ENCODE data around the gene NRARP. TPM values are rescaled to one million over a fixed set of nuclear protein-coding genes. Genes with fewer than 3 reads are reported as not detected.

Gene NRARP
- total and polyA plus RNA-seq, 2 of the 13 experiments (the other 11 are each of a cell fraction or from before 2014, with no cell fraction given), result 0.22 to 0.46 TPM

GRCh38 chr9:137319011-137319738, 17.1 kb upstream of the NRARP start (continued):
- TF ChIP-seq, protein P1, sequence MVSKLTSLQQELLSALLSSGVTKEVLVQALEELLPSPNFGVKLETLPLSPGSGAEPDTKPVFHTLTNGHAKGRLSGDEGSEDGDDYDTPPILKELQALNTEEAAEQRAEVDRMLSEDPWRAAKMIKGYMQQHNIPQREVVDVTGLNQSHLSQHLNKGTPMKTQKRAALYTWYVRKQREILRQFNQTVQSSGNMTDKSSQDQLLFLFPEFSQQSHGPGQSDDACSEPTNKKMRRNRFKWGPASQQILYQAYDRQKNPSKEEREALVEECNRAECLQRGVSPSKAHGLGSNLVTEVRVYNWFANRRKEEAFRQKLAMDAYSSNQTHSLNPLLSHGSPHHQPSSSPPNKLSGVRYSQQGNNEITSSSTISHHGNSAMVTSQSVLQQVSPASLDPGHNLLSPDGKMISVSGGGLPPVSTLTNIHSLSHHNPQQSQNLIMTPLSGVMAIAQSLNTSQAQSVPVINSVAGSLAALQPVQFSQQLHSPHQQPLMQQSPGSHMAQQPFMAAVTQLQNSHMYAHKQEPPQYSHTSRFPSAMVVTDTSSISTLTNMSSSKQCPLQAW (CRISPR knock-in tag; IDR thresholded peaks at IDR 0.05), result 0 out of 2 replicates have a peak, but pooled peaks have one; percentile 46
- no peak for TF ChIP-seq ZSCAN21 (CRISPR knock-in tag; IDR thresholded peaks at IDR 0.05; ENCODE audit: borderline replicate concordance)
- TF ChIP-seq HNRNPL (IDR thresholded peaks at IDR 0.05; ENCODE audit: low read depth, low read length), result peak; percentile 66; the same call in 1 of the 2 replicates
- no peak for TF ChIP-seq DNMT1 (CRISPR knock-in tag; IDR thresholded peaks at IDR 0.05)
- peak; percentile 42; the same call in 1 of the 2 replicates for TF ChIP-seq ZNF788 (CRISPR knock-in tag; IDR thresholded peaks at IDR 0.05; ENCODE audit: borderline replicate concordance)
- peak; percentile 71; the same call in 1 of the 2 replicates for TF ChIP-seq KDM2A (CRISPR knock-in tag; IDR thresholded peaks at IDR 0.05; ENCODE audit: borderline replicate concordance, low read depth)
- 0 out of 2 replicates have a peak, but pooled peaks have one; percentile 29 for TF ChIP-seq ZNF615 (CRISPR knock-in tag; IDR thresholded peaks at IDR 0.05; ENCODE audit: borderline replicate concordance)
- TF ChIP-seq ZFP36L1 (CRISPR knock-in tag; IDR thresholded peaks at IDR 0.05), result no peak
- TF ChIP-seq MTF2 (CRISPR knock-in tag; IDR thresholded peaks at IDR 0.05; ENCODE audit: borderline replicate concordance), result peak; percentile 85; the same call in 1 of the 2 replicates
- no peak for TF ChIP-seq AGO2 (optimal IDR thresholded peaks at IDR 0.05; ENCODE audit: low read depth, low read length)
- TF ChIP-seq ZNF572 (CRISPR knock-in tag; IDR thresholded peaks at IDR 0.05), result no peak
- no peak for TF ChIP-seq ZNF550 (CRISPR knock-in tag; IDR thresholded peaks at IDR 0.05; ENCODE audit: borderline replicate concordance)
- TF ChIP-seq ZBTB33 (CRISPR knock-in tag; IDR thresholded peaks at IDR 0.05), result peak; percentile 43; the same call in 1 of the 2 replicates
- no peak for TF ChIP-seq CENPT (CRISPR knock-in tag; IDR thresholded peaks at IDR 0.05; ENCODE audit: low read depth)
- no peak for TF ChIP-seq BORCS8-MEF2B (CRISPR knock-in tag; IDR thresholded peaks at IDR 0.05)
- TF ChIP-seq, protein P2, sequence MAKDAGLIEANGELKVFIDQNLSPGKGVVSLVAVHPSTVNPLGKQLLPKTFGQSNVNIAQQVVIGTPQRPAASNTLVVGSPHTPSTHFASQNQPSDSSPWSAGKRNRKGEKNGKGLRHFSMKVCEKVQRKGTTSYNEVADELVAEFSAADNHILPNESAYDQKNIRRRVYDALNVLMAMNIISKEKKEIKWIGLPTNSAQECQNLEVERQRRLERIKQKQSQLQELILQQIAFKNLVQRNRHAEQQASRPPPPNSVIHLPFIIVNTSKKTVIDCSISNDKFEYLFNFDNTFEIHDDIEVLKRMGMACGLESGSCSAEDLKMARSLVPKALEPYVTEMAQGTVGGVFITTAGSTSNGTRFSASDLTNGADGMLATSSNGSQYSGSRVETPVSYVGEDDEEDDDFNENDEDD (CRISPR knock-in tag; IDR thresholded peaks at IDR 0.05; ENCODE audit: borderline replicate concordance), result no peak
- TF ChIP-seq MNT (IDR thresholded peaks at IDR 0.05), result no peak
- TF ChIP-seq SOX13 (IDR thresholded peaks at IDR 0.05), result no peak
- peak in 1 of 2 experiments; percentile 12; a peak in 1 of 4 replicates for TF ChIP-seq SOX13 (CRISPR knock-in tag; conservative IDR thresholded peaks at IDR 0.05 in 1 of 2, IDR thresholded peaks at IDR 0.05 in 1 of 2)
- 0 out of 2 replicates have a peak, but pooled peaks have one; percentile 34 for TF ChIP-seq FOSL2 (CRISPR knock-in tag; IDR thresholded peaks at IDR 0.05)
- no peak for TF ChIP-seq KDM3A (CRISPR knock-in tag; IDR thresholded peaks at IDR 0.05; ENCODE audit: low read depth)
- no peak for TF ChIP-seq ELF4 (CRISPR knock-in tag; IDR thresholded peaks at IDR 0.05; ENCODE audit: borderline replicate concordance)
